ENCODE measurements around the gene OR2T33.
"Not testable (repeated sequence)": the region's sequence is repeated elsewhere in the genome, so short reads cannot be mapped to it uniquely, and the experiment has no call there.

The OR2T33 gene, protein sequence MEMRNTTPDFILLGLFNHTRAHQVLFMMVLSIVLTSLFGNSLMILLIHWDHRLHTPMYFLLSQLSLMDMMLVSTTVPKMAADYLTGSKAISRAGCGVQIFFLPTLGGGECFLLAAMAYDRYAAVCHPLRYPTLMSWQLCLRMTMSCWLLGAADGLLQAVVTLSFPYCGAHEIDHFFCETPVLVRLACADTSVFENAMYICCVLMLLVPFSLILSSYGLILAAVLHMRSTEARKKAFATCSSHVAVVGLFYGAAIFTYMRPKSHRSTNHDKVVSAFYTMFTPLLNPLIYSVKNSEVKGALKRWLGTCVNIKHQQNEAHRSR

GRCh38 chr1:248277876-248278275 is at the start of gene OR2T33:
Gene OR2T33, minus strand, starts transcription at chr1:248277976. Its CDS starts 4,162 bp downstream, at chr1:248273814.
- no peak within 1 kb of the TSS for H3K4me3 ChIP-seq (ENCODE audit: low read length)
- H3K9ac ChIP-seq (ENCODE audit: low read length): no peak within 1 kb of the TSS
- H3K4me1 ChIP-seq (ENCODE audit: control insufficient read depth, insufficient read depth, low read length): no peaks in the 10 kb centered on the region
- H3K36me3 ChIP-seq (ENCODE audit: control insufficient read depth, insufficient read depth, low read length): no peaks in the 10 kb centered on the region
- H3K27me3 ChIP-seq (ENCODE audit: control insufficient read depth, insufficient read depth, low read length): no peaks in the 10 kb centered on the region
- H3K9me3 ChIP-seq (ENCODE audit: control insufficient read depth, low read length): no peaks in the 10 kb centered on the region

DNA sequence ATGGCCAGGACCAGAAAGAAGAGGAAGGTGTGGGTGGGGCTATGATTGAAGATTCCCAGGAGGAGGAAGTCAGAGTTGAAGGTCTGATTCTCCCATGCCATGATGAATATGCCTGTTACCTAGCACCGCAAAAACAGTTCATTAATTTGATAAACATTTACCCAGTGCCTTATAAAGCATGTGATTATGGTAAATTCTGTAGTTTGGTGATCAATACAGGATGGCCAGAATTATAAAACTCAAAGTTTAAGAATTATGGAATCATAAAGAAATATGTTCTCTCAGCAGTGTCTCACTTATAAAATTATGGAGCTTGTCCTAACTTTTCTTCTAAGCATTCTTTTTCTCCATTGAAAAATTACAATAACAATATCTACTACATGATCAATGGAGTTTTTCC is 46.7 kb upstream of the OR2T33 start, which contains the start of gene OR2M7:
TSS of gene OR2M7 (minus strand) at position 101 of the 400 bp plus-strand sequence. CDS start at position 101, 0 bp downstream.
- no peak within 1 kb of the TSS for H3K9ac ChIP-seq (ENCODE audit: low read length)
- no peaks in the 10 kb centered on the region for H3K36me3 ChIP-seq (ENCODE audit: control insufficient read depth, insufficient read depth, low read length)
- H3K9me3 ChIP-seq (ENCODE audit: control insufficient read depth, low read length): no peaks in the 10 kb centered on the region
- no peak within 1 kb of the TSS for H3K4me3 ChIP-seq (ENCODE audit: low read length)
- H3K4me1 ChIP-seq (ENCODE audit: control insufficient read depth, insufficient read depth, low read length): no peaks in the 10 kb centered on the region
- no peaks in the 10 kb centered on the region for H3K27me3 ChIP-seq (ENCODE audit: control insufficient read depth, insufficient read depth, low read length)

GRCh38 chr1:248316796-248317195 is 39.0 kb upstream of the OR2T33 start:
- Histone ChIP-seq H3K4me3 (ENCODE audit: low read length) (no peak overlapping the region), H3K27me3 (ENCODE audit: control insufficient read depth, insufficient read depth, low read length) (no peaks in the 10 kb centered on the region)

GRCh38 chr1:248306740-248307139 is 29.0 kb upstream of the OR2T33 start:
- H3K9me3 ChIP-seq (ENCODE audit: control insufficient read depth, low read length); H3K4me3 ChIP-seq (ENCODE audit: low read length); H3K9ac ChIP-seq (ENCODE audit: low read length); H3K36me3 ChIP-seq (ENCODE audit: control insufficient read depth, insufficient read depth, low read length); H3K4me1 ChIP-seq (ENCODE audit: control insufficient read depth, insufficient read depth, low read length); H3K27me3 ChIP-seq (ENCODE audit: control insufficient read depth, insufficient read depth, low read length): not testable (repeated sequence)

More at GRCh38 chr1:248316796-248317195, 39.0 kb upstream of the OR2T33 start:
- no peak overlapping the region for H3K9ac ChIP-seq (ENCODE audit: low read length)
- H3K4me1 ChIP-seq (ENCODE audit: control insufficient read depth, insufficient read depth, low read length): no peaks in the 10 kb centered on the region
- no peaks in the 10 kb centered on the region for H3K36me3 ChIP-seq (ENCODE audit: control insufficient read depth, insufficient read depth, low read length)
- no peaks in the 10 kb centered on the region for H3K9me3 ChIP-seq (ENCODE audit: control insufficient read depth, low read length)

DNA sequence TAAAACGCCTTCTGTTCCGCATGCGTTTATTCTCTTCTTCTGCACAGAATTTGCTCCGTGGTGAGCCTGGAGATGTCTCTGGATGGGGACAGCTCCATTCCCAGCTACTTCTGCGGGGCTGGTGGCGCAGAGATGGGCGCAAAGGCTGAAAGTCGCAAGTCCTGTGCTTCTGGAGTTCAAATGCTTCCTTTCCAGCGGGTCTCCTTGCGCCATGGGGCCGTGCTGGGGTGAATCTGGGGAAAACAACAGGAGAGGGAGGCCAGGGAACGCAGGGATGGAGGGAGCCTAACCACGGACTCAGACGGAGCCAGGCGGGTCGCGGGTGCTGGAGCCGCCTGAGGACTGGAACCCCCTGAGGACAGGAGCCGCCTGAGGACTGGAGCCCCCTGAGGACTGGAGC is 28.3 kb upstream of the OR2T33 start:
- Histone ChIP-seq H3K4me1 (ENCODE audit: control insufficient read depth, insufficient read depth, low read length) (no peaks in the 10 kb centered on the region), H3K4me3 (ENCODE audit: low read length) (no peak overlapping the region), H3K36me3 (ENCODE audit: control insufficient read depth, insufficient read depth, low read length) (no peaks in the 10 kb centered on the region), H3K9ac (ENCODE audit: low read length) (no peak overlapping the region), H3K9me3 (ENCODE audit: control insufficient read depth, low read length) (no peaks in the 10 kb centered on the region), H3K27me3 (ENCODE audit: control insufficient read depth, insufficient read depth, low read length) (no peaks in the 10 kb centered on the region)

- H3K9me3 ChIP-seq (ENCODE audit: control insufficient read depth, low read length); H3K4me3 ChIP-seq (ENCODE audit: low read length); H3K36me3 ChIP-seq (ENCODE audit: control insufficient read depth, insufficient read depth, low read length); H3K4me1 ChIP-seq (ENCODE audit: control insufficient read depth, insufficient read depth, low read length); H3K9ac ChIP-seq (ENCODE audit: low read length); H3K27me3 ChIP-seq (ENCODE audit: control insufficient read depth, insufficient read depth, low read length): not testable (repeated sequence)
These were observed 27.9 kb upstream of the OR2T33 start for GRCh38 chr1:248305672-248306071.

- Histone ChIP-seq H3K36me3 (ENCODE audit: control insufficient read depth, insufficient read depth, low read length) (no peaks in the 10 kb centered on the region), H3K9me3 (ENCODE audit: control insufficient read depth, low read length) (no peaks in the 10 kb centered on the region), H3K4me1 (ENCODE audit: control insufficient read depth, insufficient read depth, low read length) (no peaks in the 10 kb centered on the region), H3K27me3 (ENCODE audit: control insufficient read depth, insufficient read depth, low read length) (no peaks in the 10 kb centered on the region), H3K4me3 (ENCODE audit: low read length) (no peak within 1 kb of the TSS), H3K9ac (ENCODE audit: low read length) (no peak within 1 kb of the TSS)
These were observed 25.5 kb upstream of the OR2T33 start, which contains the start of gene OR2T12 for GRCh38 chr1:248303324-248303723. Gene OR2T12, minus strand, starts transcription at chr1:248303424. Its CDS starts 7,846 bp downstream, at chr1:248295578.

GRCh38 chr1:248288391-248288790 is 10.6 kb upstream of the OR2T33 start:
- Histone ChIP-seq H3K9ac (ENCODE audit: low read length) (no peak overlapping the region), H3K36me3 (ENCODE audit: control insufficient read depth, insufficient read depth, low read length) (no peaks in the 10 kb centered on the region), H3K27me3 (ENCODE audit: control insufficient read depth, insufficient read depth, low read length) (no peaks in the 10 kb centered on the region), H3K9me3 (ENCODE audit: control insufficient read depth, low read length) (no peaks in the 10 kb centered on the region), H3K4me3 (ENCODE audit: low read length) (no peak overlapping the region), H3K4me1 (ENCODE audit: control insufficient read depth, insufficient read depth, low read length) (no peaks in the 10 kb centered on the region)

GRCh38 chr1:248273225-248273624 is 4.6 kb downstream of the OR2T33 start:
- H3K9me3 ChIP-seq (ENCODE audit: control insufficient read depth, low read length); H3K36me3 ChIP-seq (ENCODE audit: control insufficient read depth, insufficient read depth, low read length); H3K27me3 ChIP-seq (ENCODE audit: control insufficient read depth, insufficient read depth, low read length); H3K4me3 ChIP-seq (ENCODE audit: low read length); H3K9ac ChIP-seq (ENCODE audit: low read length); H3K4me1 ChIP-seq (ENCODE audit: control insufficient read depth, insufficient read depth, low read length): not testable (repeated sequence)

DNA sequence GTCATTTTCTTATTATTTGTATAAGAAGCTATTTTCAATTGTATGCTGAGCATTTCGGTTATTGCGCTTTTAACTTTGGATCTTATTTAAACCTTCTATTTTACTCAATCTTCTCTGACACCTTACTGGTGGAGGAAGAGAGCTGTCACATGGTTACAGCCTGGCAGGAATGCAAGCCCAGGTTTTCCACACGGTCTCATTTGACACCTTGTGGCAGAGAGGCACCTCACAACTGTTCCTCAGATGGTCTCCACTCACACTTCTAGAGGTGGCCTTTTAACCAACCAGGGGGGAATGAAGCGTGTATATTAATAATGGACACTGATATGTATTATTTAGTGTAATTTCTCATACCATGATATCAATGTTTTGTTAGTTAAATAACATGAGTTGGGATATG is 9.6 kb downstream of the OR2T33 start:
- no peaks in the 10 kb centered on the region for H3K27me3 ChIP-seq (ENCODE audit: control insufficient read depth, insufficient read depth, low read length)
- no peak overlapping the region for H3K4me3 ChIP-seq (ENCODE audit: low read length)
- no peaks in the 10 kb centered on the region for H3K4me1 ChIP-seq (ENCODE audit: control insufficient read depth, insufficient read depth, low read length)
- no peaks in the 10 kb centered on the region for H3K9me3 ChIP-seq (ENCODE audit: control insufficient read depth, low read length)
- no peaks in the 10 kb centered on the region for H3K36me3 ChIP-seq (ENCODE audit: control insufficient read depth, insufficient read depth, low read length)
- no peak overlapping the region for H3K9ac ChIP-seq (ENCODE audit: low read length)

GRCh38 chr1:248259309-248259708 is 18.5 kb downstream of the OR2T33 start:
- H3K9ac ChIP-seq (ENCODE audit: low read length); H3K36me3 ChIP-seq (ENCODE audit: control insufficient read depth, insufficient read depth, low read length); H3K9me3 ChIP-seq (ENCODE audit: control insufficient read depth, low read length): not testable (repeated sequence)

DNA sequence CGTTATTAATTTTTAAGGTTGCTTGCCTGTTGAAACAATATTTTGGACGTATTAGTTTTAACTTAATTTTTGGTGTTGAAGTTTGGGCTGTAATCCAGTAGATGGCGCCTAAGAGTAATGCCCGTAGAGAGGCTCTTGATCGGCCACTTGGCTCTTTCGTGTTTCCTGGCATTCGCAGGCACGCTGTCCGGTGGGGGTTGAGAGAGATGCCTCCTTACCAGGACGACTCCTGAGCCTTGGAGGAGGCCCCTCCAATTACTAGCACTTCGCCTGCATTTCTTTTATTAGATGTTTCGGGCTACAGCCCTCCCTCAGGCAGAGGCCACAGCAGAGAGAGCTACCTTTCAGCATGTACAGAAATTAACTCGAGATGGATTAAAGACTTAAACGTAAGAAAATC is 34.6 kb downstream of the OR2T33 start:
- H3K4me3 ChIP-seq (ENCODE audit: low read length): no peak overlapping the region
- H3K9me3 ChIP-seq (ENCODE audit: control insufficient read depth, low read length): no peaks in the 10 kb centered on the region
- H3K9ac ChIP-seq (ENCODE audit: low read length): no peak overlapping the region

More at GRCh38 chr1:248259309-248259708, 18.5 kb downstream of the OR2T33 start:
- not testable (repeated sequence) for H3K4me3 ChIP-seq (ENCODE audit: low read length); H3K4me1 ChIP-seq (ENCODE audit: control insufficient read depth, insufficient read depth, low read length); H3K27me3 ChIP-seq (ENCODE audit: control insufficient read depth, insufficient read depth, low read length)

More for the DNA sequence above, 34.6 kb downstream of the OR2T33 start:
- no peaks in the 10 kb centered on the region for H3K4me1 ChIP-seq (ENCODE audit: control insufficient read depth, insufficient read depth, low read length)
- no peaks in the 10 kb centered on the region for H3K27me3 ChIP-seq (ENCODE audit: control insufficient read depth, insufficient read depth, low read length)
- no peaks in the 10 kb centered on the region for H3K36me3 ChIP-seq (ENCODE audit: control insufficient read depth, insufficient read depth, low read length)
